OCI-LY1 (cell line): Measurements from ENCODE around the gene ICAM1.

Experiments used
- H2AFZ ChIP-seq: fragments of 200-600 bp; sonication (generic), shearing (Covaris generic); 2 replicates; pipeline ENCODE4 v1.6.0; 2014; ENCODE audit warnings: antibody characterized with exemption, mild to moderate bottlenecking, low read length
- H3F3A ChIP-seq: fragments of 200-600 bp; sonication (generic), shearing (Covaris generic); 2 replicates; pipeline ENCODE4 v1.6.0; 2014; ENCODE audit warnings: mild to moderate bottlenecking, antibody characterized with exemption, low read length, moderate library complexity; ENCODE audit not compliant: insufficient read depth
- H3K27ac ChIP-seq: fragments of 200-600 bp; sonication (generic); 2 replicates; pipeline ENCODE4 v1.5.1; 2014; ENCODE audit warnings: low read length, mixed run types, mild to moderate bottlenecking, low read depth; ENCODE audit not compliant: poor library complexity, severe bottlenecking
- H3K27me3 ChIP-seq: fragments of 200-600 bp; sonication (generic); 2 replicates; pipeline ENCODE4 v1.6.0; 2014; ENCODE audit warnings: antibody characterized with exemption, mild to moderate bottlenecking, low read length, moderate library complexity; ENCODE audit not compliant: insufficient read depth
- H3K36me3 ChIP-seq: fragments of 200-600 bp; sonication (generic); 2 replicates; pipeline ENCODE4 v1.6.1; 2014; ENCODE audit warnings: mild to moderate bottlenecking, antibody characterized with exemption, low read length, moderate library complexity, mixed read lengths; ENCODE audit not compliant: insufficient read depth
- H3K4me1 ChIP-seq: fragments of 200-600 bp; sonication (generic); 2 replicates; pipeline ENCODE4 v1.5.1; 2014; ENCODE audit warnings: mild to moderate bottlenecking, low read length, moderate library complexity; ENCODE audit not compliant: insufficient read depth, severe bottlenecking
- H3K4me2 ChIP-seq: fragments of 200-600 bp; sonication (generic), shearing (Covaris generic); 2 replicates; pipeline ENCODE4 v1.6.1; 2014; ENCODE audit warnings: low read length
- H3K4me3 ChIP-seq: fragments of 200-600 bp; sonication (generic); 2 replicates; pipeline ENCODE4 v1.5.1; 2014; ENCODE audit warnings: low read length, low read depth, mild to moderate bottlenecking, mixed read lengths; ENCODE audit not compliant: poor library complexity, severe bottlenecking
- H3K79me2 ChIP-seq: fragments of 200-600 bp; shearing (Covaris generic); 2 replicates; pipeline ENCODE4 v1.6.1; 2016; ENCODE audit warnings: mixed run types, low read length, mixed read lengths; ENCODE audit not compliant: insufficient read depth
- H3K9ac ChIP-seq: fragments of 200-600 bp; sonication (generic), shearing (Covaris generic); 2 replicates; pipeline ENCODE4 v1.6.1; 2014; ENCODE audit warnings: mild to moderate bottlenecking, low read length, mixed read lengths
- H3K9me2 ChIP-seq: fragments of 200-600 bp; sonication (generic), shearing (Covaris generic); 2 replicates; pipeline ENCODE4 v1.6.1; 2014; ENCODE audit warnings: low read depth, mild to moderate bottlenecking, low read length, mixed read lengths
- H3K9me3 ChIP-seq: fragments of 200-600 bp; shearing (Covaris generic); 2 replicates; pipeline ENCODE4 v1.6.1; 2014; ENCODE audit warnings: low read length, mixed read lengths
- H4K20me1 ChIP-seq: fragments of 200-600 bp; sonication (generic), shearing (Covaris generic); 2 replicates; pipeline ENCODE4 v1.6.0; 2016; ENCODE audit warnings: mild to moderate bottlenecking, low read length; ENCODE audit not compliant: insufficient read depth
- CTCF ChIP-seq: fragments of 200-600 bp; sonication (generic), shearing (Covaris generic); IDR thresholded peaks from 2 replicates; pipeline ENCODE4 v1.5.1; 2017; ENCODE audit warnings: mild to moderate bottlenecking, antibody characterized with exemption, low read length, moderate library complexity, mixed read lengths
- EZH2 ChIP-seq: fragments of 200-600 bp; sonication (generic), shearing (Covaris generic); IDR thresholded peaks from 2 replicates; pipeline ENCODE4 v1.8.0; 2017; ENCODE audit warnings: borderline replicate concordance, mixed run types, mild to moderate bottlenecking, antibody characterized with exemption, low read length, moderate library complexity, mixed read lengths

Gene ICAM1

GRCh38 chr19:10289167-10289835, 18.4 kb downstream of the ICAM1 start:
- H3K4me3 ChIP-seq, result peak overlapping the region; percentile 62
- no peaks in the 10 kb centered on the region for H3K27me3 ChIP-seq
- H2AFZ ChIP-seq, result no peak overlapping the region
- peaks cover 11% of the 10 kb centered on the region for H3K36me3 ChIP-seq
- no peak overlapping the region for H3K27ac ChIP-seq
- no peaks in the 10 kb centered on the region for H3K79me2 ChIP-seq
- peak overlapping the region; percentile 93 for H3K4me2 ChIP-seq
- no peaks in the 10 kb centered on the region for H3K9me3 ChIP-seq
- H3K4me1 ChIP-seq, result peaks cover 49% of the 10 kb centered on the region
- no peaks in the 10 kb centered on the region for H3K9me2 ChIP-seq
- H3K9ac ChIP-seq, result peak overlapping the region; percentile 60
- no peaks in the 10 kb centered on the region for H3F3A ChIP-seq
- TF ChIP-seq EZH2 (no peak), CTCF (no peak)
- H4K20me1 ChIP-seq, result no peaks in the 10 kb centered on the region

- Histone ChIP-seq H3K79me2 (no peaks in the 10 kb centered on the region), H2AFZ (no peak within 1 kb of the TSS), H3F3A (no peaks in the 10 kb centered on the region), H3K27me3 (no peaks in the 10 kb centered on the region), H3K4me1 (peaks cover 49% of the 10 kb centered on the region), H4K20me1 (no peaks in the 10 kb centered on the region), H3K9me3 (no peaks in the 10 kb centered on the region), H3K9me2 (no peaks in the 10 kb centered on the region), H3K27ac (no peak within 1 kb of the TSS), H3K4me2 (peak within 1 kb of the TSS; percentile 93), H3K9ac (peak within 1 kb of the TSS; percentile 60), H3K4me3 (peak within 1 kb of the TSS; percentile 62), H3K36me3 (peaks cover 8% of the 10 kb centered on the region)
- no peak for TF ChIP-seq EZH2
- TF ChIP-seq CTCF, result no peak
These were observed 19.0 kb downstream of the ICAM1 start, which contains the start of gene ICAM5 for GRCh38 chr19:10289836-10290356. Gene ICAM5 (plus strand): TSS chr19:10289952. CDS start chr19:10290044, 92 bp downstream.

- Histone ChIP-seq H4K20me1 (no peaks in the 10 kb centered on the region), H3K4me2 (peak overlapping the region; percentile 93), H3K27me3 (no peaks in the 10 kb centered on the region), H3K4me3 (peak overlapping the region; percentile 62), H3K79me2 (no peaks in the 10 kb centered on the region), H3K9me3 (no peaks in the 10 kb centered on the region), H2AFZ (no peak overlapping the region), H3K9me2 (no peaks in the 10 kb centered on the region), H3K36me3 (peaks cover 4% of the 10 kb centered on the region), H3K27ac (no peak overlapping the region), H3K9ac (peak overlapping the region; percentile 41; the same call in 1 of the 2 replicates), H3F3A (no peaks in the 10 kb centered on the region), H3K4me1 (peaks cover 51% of the 10 kb centered on the region)
- TF ChIP-seq CTCF (no peak), EZH2 (no peak)
These were observed 19.5 kb downstream of the ICAM1 start for GRCh38 chr19:10290357-10290875.
